ENCODE results near the gene KYAT1.

DNA sequence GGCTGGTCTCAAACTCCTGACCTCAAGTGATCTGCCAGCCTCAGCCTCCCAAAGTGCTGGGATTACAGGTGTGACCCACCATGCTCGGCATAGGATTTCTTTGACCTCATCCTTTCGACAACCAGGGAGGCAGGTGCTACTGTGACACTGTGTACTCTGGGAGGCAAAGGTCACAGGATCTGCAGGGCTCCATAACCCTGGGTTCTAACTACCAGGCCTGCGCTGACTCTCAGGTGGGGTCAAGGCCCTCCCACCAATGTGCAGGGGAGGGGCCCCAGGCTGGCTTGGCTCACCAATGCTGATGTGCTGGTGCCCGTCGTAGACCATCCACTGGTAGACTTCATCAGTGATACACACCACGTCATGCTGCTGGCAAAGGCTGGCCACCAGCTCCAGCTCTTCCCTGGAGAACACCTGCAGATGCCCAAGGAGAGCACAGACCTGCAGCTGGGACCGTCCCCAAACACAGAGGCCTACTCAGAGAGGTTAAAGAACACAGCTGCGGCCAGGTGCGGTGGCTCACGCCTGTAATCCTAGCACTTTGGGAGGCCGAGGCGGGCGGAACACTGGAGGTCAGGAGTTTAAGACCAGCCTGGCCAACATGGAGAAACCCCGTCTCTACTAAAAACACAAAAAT, 45.1 kb downstream of the KYAT1 start:
- TF ChIP-seq, protein P1, sequence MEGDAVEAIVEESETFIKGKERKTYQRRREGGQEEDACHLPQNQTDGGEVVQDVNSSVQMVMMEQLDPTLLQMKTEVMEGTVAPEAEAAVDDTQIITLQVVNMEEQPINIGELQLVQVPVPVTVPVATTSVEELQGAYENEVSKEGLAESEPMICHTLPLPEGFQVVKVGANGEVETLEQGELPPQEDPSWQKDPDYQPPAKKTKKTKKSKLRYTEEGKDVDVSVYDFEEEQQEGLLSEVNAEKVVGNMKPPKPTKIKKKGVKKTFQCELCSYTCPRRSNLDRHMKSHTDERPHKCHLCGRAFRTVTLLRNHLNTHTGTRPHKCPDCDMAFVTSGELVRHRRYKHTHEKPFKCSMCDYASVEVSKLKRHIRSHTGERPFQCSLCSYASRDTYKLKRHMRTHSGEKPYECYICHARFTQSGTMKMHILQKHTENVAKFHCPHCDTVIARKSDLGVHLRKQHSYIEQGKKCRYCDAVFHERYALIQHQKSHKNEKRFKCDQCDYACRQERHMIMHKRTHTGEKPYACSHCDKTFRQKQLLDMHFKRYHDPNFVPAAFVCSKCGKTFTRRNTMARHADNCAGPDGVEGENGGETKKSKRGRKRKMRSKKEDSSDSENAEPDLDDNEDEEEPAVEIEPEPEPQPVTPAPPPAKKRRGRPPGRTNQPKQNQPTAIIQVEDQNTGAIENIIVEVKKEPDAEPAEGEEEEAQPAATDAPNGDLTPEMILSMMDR (conservative IDR thresholded peaks at IDR 0.05) = no peak
- TF ChIP-seq ZFX (IDR thresholded peaks at IDR 0.05) = no peak

Measured in C4-2B (cell line).